Small intestine (tissue), 7 donors: ENCODE measurements around the gene ADGRG2. TPM values are rescaled to one million over a fixed set of nuclear protein-coding genes. Genes with fewer than 3 reads are reported as not detected.

ENCODE experiments used
- DNase-seq, 2 donors: peaks; one replicate each; pipeline versions ENCODE4 v3.0.0 to v3.0.0-alpha.2; 2013
- FAIRE-seq: peaks from 2 replicates; lab custom pipeline; 2012; peaks lifted over from hg19 to GRCh38; lab: Jason Lieb, UNC
- H3K27ac ChIP-seq, 3 donors: one replicate each; pipeline ENCODE4 v1.5.1; 2013; ENCODE audit warnings: low read length in 2 of 3, mild to moderate bottlenecking in 2 of 3, control low read depth in 1 of 3, inconsistent platforms in 1 of 3, low read depth in 1 of 3, moderate library complexity in 1 of 3
- H3K27me3 ChIP-seq, 3 donors: one replicate each; pipeline ENCODE4 v1.6.1; 2013; ENCODE audit warnings: low read length in 3 of 3, inconsistent platforms in 1 of 3; ENCODE audit not compliant: control insufficient read depth in 3 of 3, insufficient read depth in 3 of 3
- H3K36me3 ChIP-seq, 3 donors: one replicate each; pipeline ENCODE4 v1.6.1; 2013; ENCODE audit warnings: low read length in 3 of 3, inconsistent platforms in 1 of 3, low read depth in 1 of 3, mild to moderate bottlenecking in 1 of 3, moderate library complexity in 1 of 3; ENCODE audit not compliant: control insufficient read depth in 3 of 3, insufficient read depth in 2 of 3
- H3K4me1 ChIP-seq, 3 donors: one replicate each; pipeline ENCODE4 v1.6.1; 2013; ENCODE audit warnings: low read length in 2 of 3, inconsistent platforms in 1 of 3, low read depth in 1 of 3, mild to moderate bottlenecking in 1 of 3, moderate library complexity in 1 of 3; ENCODE audit not compliant: control insufficient read depth in 3 of 3, insufficient read depth in 2 of 3
- H3K4me3 ChIP-seq, 3 donors: one replicate each; pipeline ENCODE4 v1.5.1; 2013; ENCODE audit warnings: low read length in 3 of 3, control low read depth in 1 of 3, inconsistent platforms in 1 of 3, low read depth in 1 of 3, mild to moderate bottlenecking in 1 of 3, moderate library complexity in 1 of 3
- H3K9me3 ChIP-seq, 2 donors: one replicate each; pipeline ENCODE4 v1.6.1; 2013; ENCODE audit warnings: low read depth in 1 of 2, low read length in 1 of 2; ENCODE audit not compliant: control insufficient read depth in 2 of 2, insufficient read depth in 1 of 2
- WGBS, 3 donors: extraction: QIAGEN DNeasy Blood & Tissue Kit; methylation state at CpG; one replicate each; pipeline ENCODE4 v1.1.7; 2013; 5-methylcytosine and 5-hydroxymethylcytosine counted together
- polyA plus RNA-seq, 4 donors: library from polyadenylated mRNA; stranded (reverse) in 3 of 4; unstranded in 1 of 4; fragments of 200-250 nt in 3 of 4; fragments of 120-200 nt in 1 of 4; gene quantifications; one replicate each; pipeline versions ENCODE4 v1.2.1 to v1.2.3, GENCODE V29; 2013
- donor health status: healthy with polysubstance abuse.
- donor health status: control.
- donor health status: control.
- donor health status: Bipolar disorder and iron deficiency.
- donor health status: healthy.

Gene ADGRG2
- polyA plus RNA-seq, 4 donors = under 0.01 to 1.6 (median 0.27) TPM

GRCh38 chrX:19130628-19131027 lies 8.4 kb upstream of the ADGRG2 start:
- H3K4me3 ChIP-seq = no peak overlapping the region
- H3K27ac ChIP-seq = no peak overlapping the region
- H3K9me3 ChIP-seq = no peaks in the 10 kb centered on the region
- H3K36me3 ChIP-seq = no peaks in the 10 kb centered on the region
- DNase-seq (no peak), FAIRE-seq (no peak)
- no peaks in the 10 kb centered on the region for H3K4me1 ChIP-seq
- no peaks in the 10 kb centered on the region for H3K27me3 ChIP-seq
- WGBS, 3 donors = 95 to 98% (median 96%) methylated on average over 4 of the region's 4 CpGs

GRCh38 chrX:19129694-19130093 lies 7.4 kb upstream of the ADGRG2 start:
- Histone ChIP-seq H3K9me3 (no peaks in the 10 kb centered on the region), H3K4me3 (no peak overlapping the region), H3K27me3 (no peaks in the 10 kb centered on the region), H3K36me3 (no peaks in the 10 kb centered on the region), H3K27ac (no peak overlapping the region), H3K4me1 (no peaks in the 10 kb centered on the region)
- no peak for FAIRE-seq
- no peak for DNase-seq
- WGBS, 3 donors = 87 to 97% (median 89%) methylated on average over 3 of the region's 3 CpGs

GRCh38 chrX:19127649-19128168 lies 5.4 kb upstream of the ADGRG2 start:
- Histone ChIP-seq H3K36me3 (no peaks in the 10 kb centered on the region), H3K4me1 (no peaks in the 10 kb centered on the region), H3K9me3 (no peaks in the 10 kb centered on the region), H3K27ac (no peak overlapping the region), H3K4me3 (no peak overlapping the region), H3K27me3 (peaks cover 0 to 12% (median under 1%) of the 10 kb centered on the region in 3 donors)
- WGBS, 3 donors = 31 to 42% (median 40%) methylated on average over 5 of the region's 5 CpGs
- FAIRE-seq (no peak), DNase-seq (no peak)

- H3K4me3 ChIP-seq = no peak overlapping the region
- H3K9me3 ChIP-seq = no peaks in the 10 kb centered on the region
- no peak for DNase-seq
- H3K27ac ChIP-seq = no peak overlapping the region
- no peaks in the 10 kb centered on the region for H3K4me1 ChIP-seq
- no peak for FAIRE-seq
- WGBS, 3 donors = 2 to 31% (median 8%) methylated on average over 7 to 35 of the region's 35 CpGs
- H3K27me3 ChIP-seq = peaks cover 1 to 29% (median 4%) of the 10 kb centered on the region in 3 donors
- H3K36me3 ChIP-seq = no peaks in the 10 kb centered on the region
These were observed 357 bp upstream of the ADGRG2 start for GRCh38 chrX:19122641-19123009.

GRCh38 chrX:19121466-19121865 lies 802 bp downstream of the ADGRG2 start:
- no peak overlapping the region for H3K27ac ChIP-seq
- no peaks in the 10 kb centered on the region for H3K4me1 ChIP-seq
- FAIRE-seq = no peak
- H3K27me3 ChIP-seq = peaks cover 1 to 29% (median 4%) of the 10 kb centered on the region in 3 donors
- H3K4me3 ChIP-seq = no peak overlapping the region
- no peaks in the 10 kb centered on the region for H3K9me3 ChIP-seq
- WGBS, 3 donors = 5 to 27% (median 15%) methylated on average over 17 to 18 of the region's 18 CpGs
- no peak for DNase-seq
- no peaks in the 10 kb centered on the region for H3K36me3 ChIP-seq

- WGBS, 3 donors = 85 to 89% (median 86%) methylated on average over 2 of the region's 2 CpGs
- no peak for FAIRE-seq
- no peaks in the 10 kb centered on the region for H3K4me1 ChIP-seq
These were observed 11.6 kb downstream of the ADGRG2 start for GRCh38 chrX:19110642-19111041.

GRCh38 chrX:19107035-19107434 lies 15.2 kb downstream of the ADGRG2 start:
- FAIRE-seq (no peak), DNase-seq (no peak)
- 34 to 66% (median 42%) methylated on average over 6 of the region's 6 CpGs for WGBS, 3 donors

More at GRCh38 chrX:19110642-19111041, 11.6 kb downstream of the ADGRG2 start:
- Histone ChIP-seq H3K27me3 (no peaks in the 10 kb centered on the region), H3K36me3 (no peaks in the 10 kb centered on the region), H3K9me3 (no peaks in the 10 kb centered on the region), H3K4me3 (no peak overlapping the region), H3K27ac (no peak overlapping the region)
- DNase-seq = no peak

GRCh38 chrX:19100586-19100985 lies 21.7 kb downstream of the ADGRG2 start:
- H3K27me3 ChIP-seq = no peaks in the 10 kb centered on the region
- no peak overlapping the region for H3K27ac ChIP-seq
- no peaks in the 10 kb centered on the region for H3K9me3 ChIP-seq
- WGBS, 3 donors = 84 to 88% (median 84%) methylated on average over 9 of the region's 9 CpGs
- FAIRE-seq = no peak
- H3K36me3 ChIP-seq = no peaks in the 10 kb centered on the region
- no peak for DNase-seq
- no peak overlapping the region for H3K4me3 ChIP-seq
- H3K4me1 ChIP-seq = no peaks in the 10 kb centered on the region

More at GRCh38 chrX:19107035-19107434, 15.2 kb downstream of the ADGRG2 start:
- H3K9me3 ChIP-seq = no peaks in the 10 kb centered on the region
- no peak overlapping the region for H3K4me3 ChIP-seq
- H3K27ac ChIP-seq = no peak overlapping the region
- H3K36me3 ChIP-seq = no peaks in the 10 kb centered on the region
- no peaks in the 10 kb centered on the region for H3K4me1 ChIP-seq
- H3K27me3 ChIP-seq = no peaks in the 10 kb centered on the region
